Bronchial epithelial cell (primary cell): ENCODE results near the gene IQSEC1. TPM values are rescaled to one million over a fixed set of nuclear protein-coding genes. Genes with fewer than 3 reads are reported as not detected.

Source experiments
- DNase-seq: peaks from one replicate; pipeline ENCODE4 v3.0.0-alpha.2; 2010; ENCODE audit warnings: low read depth
- FAIRE-seq: peaks from 2 replicates; lab custom pipeline; 2011; peaks lifted over from hg19 to GRCh38; lab: Jason Lieb, UNC
- H3K27me3 ChIP-seq: 2 replicates; pipeline ENCODE4 v1.5.1; 2011; ENCODE audit warnings: low read length; ENCODE audit not compliant: control insufficient read depth, insufficient read depth
- H3K36me3 ChIP-seq: 2 replicates; pipeline ENCODE4 v1.5.1; 2011; ENCODE audit warnings: low read length; ENCODE audit not compliant: control insufficient read depth, insufficient read depth
- H3K4me3 ChIP-seq: 2 replicates; pipeline ENCODE4 v1.5.1; 2011; ENCODE audit warnings: mild to moderate bottlenecking, low read depth, low read length, control low read depth
- total RNA-seq: library from RNA; depleted of rRNA; stranded (reverse); fragments of >200 nt; gene quantifications from 2 replicates; pipeline ENCODE4 v1.2.1, GENCODE V29; 2014
- TF ChIP-seq, protein P1 (sequence below): IDR thresholded peaks from 2 replicates; pipeline ENCODE4 v1.5.1; 2011; ENCODE audit warnings: mild to moderate bottlenecking, moderate library complexity, low read length, control low read depth, inconsistent platforms; ENCODE audit not compliant: insufficient read depth, severe bottlenecking

Gene IQSEC1
- total RNA-seq, 1 donor from 2014 or later, result 6.6 TPM

DNA sequence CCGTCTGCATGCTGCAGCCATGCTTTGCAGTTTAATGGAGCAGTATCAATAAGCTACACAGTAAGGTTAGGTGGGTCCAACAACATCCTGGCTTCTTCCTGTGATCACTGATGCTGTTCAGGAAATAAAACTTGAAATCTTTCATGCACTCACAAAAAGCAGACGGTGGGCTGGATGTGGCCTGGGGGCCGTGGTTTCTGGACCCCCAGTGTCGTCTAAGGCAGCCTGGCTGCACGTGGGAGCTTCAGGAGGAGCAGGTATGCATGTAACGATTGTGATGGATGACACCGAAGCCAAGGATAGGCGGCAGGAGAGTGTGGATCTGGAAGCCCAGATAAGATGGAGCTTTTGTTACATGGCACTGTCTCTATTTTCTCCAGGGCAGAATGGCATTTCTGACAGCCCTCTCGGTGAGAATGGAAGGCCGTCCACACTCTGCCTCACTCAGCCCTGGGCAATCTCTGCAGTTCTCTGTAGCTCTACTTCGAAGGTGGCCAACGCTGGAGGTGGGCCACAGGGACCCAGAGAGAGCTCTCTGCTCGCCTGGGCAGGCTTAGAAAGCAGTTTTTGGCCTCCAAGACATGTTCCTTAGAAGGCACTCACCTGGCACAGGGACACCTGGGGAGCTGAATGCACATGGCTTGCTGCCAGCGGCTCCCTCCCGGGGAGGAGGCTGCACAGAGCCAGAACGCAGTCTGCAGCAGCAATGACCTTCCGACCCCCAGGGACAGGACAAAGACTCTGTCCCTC, 46.4 kb upstream of the IQSEC1 start:
- Histone ChIP-seq H3K36me3 (no peaks in the 10 kb centered on the region), H3K4me3 (no peak overlapping the region), H3K27me3 (peaks cover 2% of the 10 kb centered on the region)
- TF ChIP-seq, protein P1, sequence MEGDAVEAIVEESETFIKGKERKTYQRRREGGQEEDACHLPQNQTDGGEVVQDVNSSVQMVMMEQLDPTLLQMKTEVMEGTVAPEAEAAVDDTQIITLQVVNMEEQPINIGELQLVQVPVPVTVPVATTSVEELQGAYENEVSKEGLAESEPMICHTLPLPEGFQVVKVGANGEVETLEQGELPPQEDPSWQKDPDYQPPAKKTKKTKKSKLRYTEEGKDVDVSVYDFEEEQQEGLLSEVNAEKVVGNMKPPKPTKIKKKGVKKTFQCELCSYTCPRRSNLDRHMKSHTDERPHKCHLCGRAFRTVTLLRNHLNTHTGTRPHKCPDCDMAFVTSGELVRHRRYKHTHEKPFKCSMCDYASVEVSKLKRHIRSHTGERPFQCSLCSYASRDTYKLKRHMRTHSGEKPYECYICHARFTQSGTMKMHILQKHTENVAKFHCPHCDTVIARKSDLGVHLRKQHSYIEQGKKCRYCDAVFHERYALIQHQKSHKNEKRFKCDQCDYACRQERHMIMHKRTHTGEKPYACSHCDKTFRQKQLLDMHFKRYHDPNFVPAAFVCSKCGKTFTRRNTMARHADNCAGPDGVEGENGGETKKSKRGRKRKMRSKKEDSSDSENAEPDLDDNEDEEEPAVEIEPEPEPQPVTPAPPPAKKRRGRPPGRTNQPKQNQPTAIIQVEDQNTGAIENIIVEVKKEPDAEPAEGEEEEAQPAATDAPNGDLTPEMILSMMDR, result no peak
- FAIRE-seq (peak; percentile 18), DNase-seq (no peak)

DNA sequence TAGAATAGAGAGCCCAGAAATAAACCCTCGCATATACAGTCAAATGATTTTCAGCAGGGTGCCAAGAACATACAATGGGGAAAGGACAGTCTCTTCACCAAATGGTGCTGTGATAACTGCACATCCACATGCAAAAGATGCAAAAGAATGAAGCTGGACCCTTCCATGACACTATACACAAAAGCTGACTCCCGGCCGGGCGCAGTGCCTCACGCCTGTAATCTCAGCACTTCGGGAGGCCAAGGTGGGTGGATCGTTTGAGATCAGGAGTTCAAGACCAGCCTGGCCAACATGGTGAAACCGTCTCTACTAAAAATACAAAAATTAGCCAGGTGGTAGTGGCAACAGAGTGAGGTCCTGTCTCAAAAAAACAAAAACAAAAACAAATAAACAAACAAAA, 43.2 kb upstream of the IQSEC1 start:
- FAIRE-seq (no peak), DNase-seq (no peak)
- TF ChIP-seq, protein P1, result no peak
- Histone ChIP-seq H3K36me3 (no peaks in the 10 kb centered on the region), H3K27me3 (no peaks in the 10 kb centered on the region), H3K4me3 (no peak overlapping the region)

DNA sequence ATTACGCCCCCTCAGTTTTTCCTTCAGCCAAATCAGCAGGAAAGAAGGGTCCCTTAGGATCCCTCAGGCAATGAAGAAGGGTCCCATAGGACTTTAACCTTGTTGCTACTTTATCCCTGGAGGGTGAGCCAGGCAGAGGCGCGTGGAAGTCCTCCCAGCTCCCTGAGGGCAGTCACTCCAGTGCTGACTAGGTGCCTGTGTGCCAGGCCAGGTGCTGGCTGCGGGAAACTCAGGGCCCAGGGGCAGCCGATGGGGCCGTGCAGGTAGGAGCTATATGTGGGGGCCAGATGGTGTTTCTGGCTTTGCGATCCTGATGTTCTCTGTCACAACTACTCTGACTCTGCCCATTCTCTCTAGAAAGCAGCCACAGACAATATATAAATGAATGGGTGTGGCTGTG, 42.8 kb upstream of the IQSEC1 start:
- Histone ChIP-seq H3K27me3 (no peaks in the 10 kb centered on the region), H3K4me3 (no peak overlapping the region), H3K36me3 (no peaks in the 10 kb centered on the region)
- TF ChIP-seq, protein P1, result no peak
- no peak for FAIRE-seq
- DNase-seq, result no peak

DNA sequence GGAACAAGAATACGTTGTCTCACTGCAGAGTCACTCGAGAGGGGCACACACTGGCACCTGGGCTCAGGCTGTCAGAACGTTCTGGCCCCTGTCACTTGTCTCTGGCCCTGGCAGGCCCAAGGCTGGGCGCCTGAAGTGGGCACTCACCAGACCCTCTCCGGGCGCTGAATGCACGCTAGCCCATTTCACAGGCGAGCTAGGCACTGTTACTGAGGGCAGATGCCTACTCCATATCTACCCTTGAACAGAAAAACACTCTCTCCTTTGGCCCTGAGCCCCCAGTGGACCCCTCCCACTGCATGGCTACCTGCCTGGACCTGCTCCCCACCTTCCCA, 42.3 kb upstream of the IQSEC1 start:
- FAIRE-seq (no peak), DNase-seq (no peak)
- TF ChIP-seq, protein P1, result no peak
- H3K4me3 ChIP-seq, result no peak overlapping the region
- H3K27me3 ChIP-seq, result no peaks in the 10 kb centered on the region
- no peaks in the 10 kb centered on the region for H3K36me3 ChIP-seq

DNA sequence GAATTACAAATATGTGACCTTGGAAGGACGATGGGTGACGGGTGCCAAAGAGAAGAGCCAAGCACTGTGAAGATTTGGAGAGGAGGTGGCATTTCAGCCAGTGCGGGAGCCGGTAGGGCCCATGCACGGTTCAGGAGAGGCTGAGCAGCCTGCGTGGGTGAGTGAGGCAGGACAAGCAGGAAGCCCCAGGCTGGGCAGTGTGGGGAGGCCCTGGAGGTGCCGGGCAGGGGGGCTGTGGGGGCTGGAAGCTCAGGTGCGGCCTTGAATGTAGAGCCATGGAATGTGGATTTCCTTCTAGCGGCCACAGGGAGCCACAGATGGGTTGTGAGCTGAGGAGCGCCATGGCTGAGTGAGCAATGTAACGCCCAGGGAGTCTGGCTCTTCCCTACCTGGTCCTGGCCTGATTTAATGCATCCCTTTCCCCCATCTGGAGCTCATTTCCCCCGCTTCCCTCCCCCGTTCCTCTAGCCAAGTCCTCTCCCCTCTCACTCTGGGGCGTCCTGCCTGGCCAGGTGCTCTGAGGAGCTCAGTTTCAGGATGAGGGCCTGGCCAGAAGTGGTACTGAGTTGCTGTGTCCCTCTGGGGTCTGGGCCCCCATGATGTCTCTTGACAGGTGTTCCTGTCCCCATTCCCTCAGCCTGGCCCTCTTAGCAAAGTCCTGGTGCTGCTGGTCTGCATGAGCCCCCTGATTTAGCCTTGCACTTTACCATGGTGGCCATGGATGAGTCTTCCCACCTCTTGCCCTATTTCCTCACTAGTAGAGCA, 41.8 kb upstream of the IQSEC1 start:
- TF ChIP-seq, protein P1, result no peak
- H3K36me3 ChIP-seq, result no peaks in the 10 kb centered on the region
- DNase-seq (no peak), FAIRE-seq (no peak)
- H3K4me3 ChIP-seq, result no peak overlapping the region
- H3K27me3 ChIP-seq, result no peaks in the 10 kb centered on the region
